ENCODE data around the gene GSC. TPM values are rescaled to one million over a fixed set of nuclear protein-coding genes. Genes with fewer than 3 reads are reported as not detected.

The GSC gene
- total RNA-seq, 2 experiments from 2014 or later = not detected

- no peak overlapping the region for H3K27ac Mint-ChIP-seq
- peaks cover 79% of the 10 kb centered on the region for H3K27me3 Mint-ChIP-seq (ENCODE audit: low read depth)
- peak overlapping the region; percentile 50 for H3K4me3 Mint-ChIP-seq
- CTCF ChIA-PET = no interaction called here
- no peak for DNase-seq
- no peaks in the 10 kb centered on the region for H3K9me3 Mint-ChIP-seq
- intact Hi-C loops (cut with micrococcal nuclease) = loop anchor here (10.0 kb wide), 1 partner anchor 425 kb away; no protein-coding TSS in a partner anchor
- peaks cover 16% of the 10 kb centered on the region for H3K4me1 Mint-ChIP-seq (ENCODE audit: low read depth)
- no peaks in the 10 kb centered on the region for H3K36me3 Mint-ChIP-seq (ENCODE audit: low read depth)
These were observed 387 bp upstream of the GSC start for GRCh38 chr14:94770251-94770749.

- peak; percentile 38 for DNase-seq
- H3K4me3 Mint-ChIP-seq = peak overlapping the region; percentile 45
- no peaks in the 10 kb centered on the region for H3K36me3 Mint-ChIP-seq (ENCODE audit: low read depth)
- H3K4me1 Mint-ChIP-seq (ENCODE audit: low read depth) = peaks cover 13% of the 10 kb centered on the region
- intact Hi-C loops (cut with micrococcal nuclease) = no loop called here
- CTCF ChIA-PET = interaction anchor here (0.9 kb wide), 1 partner anchor 18 kb away, joined by 3 read pairs; no protein-coding TSS in a partner anchor
- H3K27me3 Mint-ChIP-seq (ENCODE audit: low read depth) = peaks cover 74% of the 10 kb centered on the region
- H3K9me3 Mint-ChIP-seq = no peaks in the 10 kb centered on the region
- no peak overlapping the region for H3K27ac Mint-ChIP-seq
These were observed 1.2 kb downstream of the GSC start for GRCh38 chr14:94768521-94769390.

GRCh38 chr14:94768141-94768520 is 1.8 kb downstream of the GSC start:
- Mint-ChIP-seq H3K4me3 (peak overlapping the region; percentile 45), H3K9me3 (no peaks in the 10 kb centered on the region), H3K36me3 (ENCODE audit: low read depth) (no peaks in the 10 kb centered on the region), H3K27ac (no peak overlapping the region), H3K4me1 (ENCODE audit: low read depth) (peaks cover 13% of the 10 kb centered on the region), H3K27me3 (ENCODE audit: low read depth) (peaks cover 71% of the 10 kb centered on the region)
- CTCF ChIA-PET = interaction anchor here (0.9 kb wide), 1 partner anchor 18 kb away, joined by 3 read pairs; no protein-coding TSS in a partner anchor
- no peak for DNase-seq
- intact Hi-C loops (cut with micrococcal nuclease) = no loop called here

GRCh38 chr14:94767321-94767878 is 2.5 kb downstream of the GSC start:
- Mint-ChIP-seq H3K27ac (no peak overlapping the region), H3K9me3 (no peaks in the 10 kb centered on the region), H3K27me3 (ENCODE audit: low read depth) (peaks cover 71% of the 10 kb centered on the region), H3K4me1 (ENCODE audit: low read depth) (peaks cover 13% of the 10 kb centered on the region), H3K4me3 (no peak overlapping the region), H3K36me3 (ENCODE audit: low read depth) (no peaks in the 10 kb centered on the region)
- intact Hi-C loops (cut with micrococcal nuclease) = no loop called here
- no peak for DNase-seq
- CTCF ChIA-PET = interaction anchor here (0.5 kb wide), 1 partner anchor 1291 kb away, joined by 3 read pairs; no protein-coding TSS in a partner anchor

GRCh38 chr14:94764573-94764972 is 5.3 kb downstream of the GSC start:
- H3K4me1 Mint-ChIP-seq (ENCODE audit: low read depth) = peaks cover 9% of the 10 kb centered on the region
- no peak overlapping the region for H3K27ac Mint-ChIP-seq
- H3K4me3 Mint-ChIP-seq = no peak overlapping the region
- peaks cover 62% of the 10 kb centered on the region for H3K27me3 Mint-ChIP-seq (ENCODE audit: low read depth)
- H3K9me3 Mint-ChIP-seq = no peaks in the 10 kb centered on the region
- no peak for DNase-seq
- CTCF ChIA-PET = interaction anchor here (0.6 kb wide), 1 partner anchor 550 kb away, joined by 3 read pairs; no protein-coding TSS in a partner anchor
- no peaks in the 10 kb centered on the region for H3K36me3 Mint-ChIP-seq (ENCODE audit: low read depth)
- intact Hi-C loops (cut with micrococcal nuclease) = no loop called here

GRCh38 chr14:94762431-94762830 is 7.5 kb downstream of the GSC start:
- Mint-ChIP-seq H3K4me1 (ENCODE audit: low read depth) (no peaks in the 10 kb centered on the region), H3K36me3 (ENCODE audit: low read depth) (no peaks in the 10 kb centered on the region), H3K4me3 (no peak overlapping the region), H3K27ac (no peak overlapping the region), H3K9me3 (no peaks in the 10 kb centered on the region), H3K27me3 (ENCODE audit: low read depth) (peaks cover 48% of the 10 kb centered on the region)
- no peak for DNase-seq
- intact Hi-C loops (cut with micrococcal nuclease) = no loop called here
- CTCF ChIA-PET = interaction anchor here (0.7 kb wide), 1 partner anchor 370 kb away, joined by 3 read pairs; no protein-coding TSS in a partner anchor

- no peaks in the 10 kb centered on the region for H3K9me3 Mint-ChIP-seq
- no peak overlapping the region for H3K27ac Mint-ChIP-seq
- H3K4me1 Mint-ChIP-seq (ENCODE audit: low read depth) = no peaks in the 10 kb centered on the region
- CTCF ChIA-PET = interaction anchor here (0.7 kb wide), 1 partner anchor 370 kb away, joined by 3 read pairs; no protein-coding TSS in a partner anchor
- intact Hi-C loops (cut with micrococcal nuclease) = no loop called here
- H3K36me3 Mint-ChIP-seq (ENCODE audit: low read depth) = no peaks in the 10 kb centered on the region
- no peak for DNase-seq
- H3K27me3 Mint-ChIP-seq (ENCODE audit: low read depth) = peaks cover 44% of the 10 kb centered on the region
- no peak overlapping the region for H3K4me3 Mint-ChIP-seq
These were observed 7.9 kb downstream of the GSC start for GRCh38 chr14:94761997-94762377.

- Mint-ChIP-seq H3K27ac (no peak overlapping the region), H3K27me3 (ENCODE audit: low read depth) (peaks cover 40% of the 10 kb centered on the region), H3K4me1 (ENCODE audit: low read depth) (no peaks in the 10 kb centered on the region), H3K4me3 (no peak overlapping the region), H3K36me3 (ENCODE audit: low read depth) (no peaks in the 10 kb centered on the region), H3K9me3 (no peaks in the 10 kb centered on the region)
- intact Hi-C loops (cut with micrococcal nuclease) = no loop called here
- CTCF ChIA-PET = interaction anchor here (0.6 kb wide), 1 partner anchor 611 kb away, joined by 3 read pairs; no protein-coding TSS in a partner anchor
- DNase-seq = no peak
These were observed 8.4 kb downstream of the GSC start for GRCh38 chr14:94761348-94761996.

GRCh38 chr14:94756310-94756882 is 13.5 kb downstream of the GSC start:
- Mint-ChIP-seq H3K36me3 (ENCODE audit: low read depth) (no peaks in the 10 kb centered on the region), H3K27ac (no peak overlapping the region), H3K4me1 (ENCODE audit: low read depth) (no peaks in the 10 kb centered on the region), H3K27me3 (ENCODE audit: low read depth) (peaks cover 12% of the 10 kb centered on the region), H3K9me3 (no peaks in the 10 kb centered on the region), H3K4me3 (no peak overlapping the region)
- intact Hi-C loops (cut with micrococcal nuclease) = no loop called here
- CTCF ChIA-PET = no interaction called here
- DNase-seq = no peak

GRCh38 chr14:94754391-94754942 is 15.4 kb downstream of the GSC start:
- CTCF ChIA-PET = no interaction called here

GRCh38 chr14:94752591-94753436 is 17.1 kb downstream of the GSC start:
- CTCF ChIA-PET = interaction anchor here (0.6 kb wide), 1 partner anchor 406 kb away, joined by 3 read pairs; no protein-coding TSS in a partner anchor
- Mint-ChIP-seq H3K27me3 (ENCODE audit: low read depth) (peaks cover 5% of the 10 kb centered on the region), H3K36me3 (ENCODE audit: low read depth) (no peaks in the 10 kb centered on the region)

More at GRCh38 chr14:94754391-94754942, 15.4 kb downstream of the GSC start:
- intact Hi-C loops (cut with micrococcal nuclease) = no loop called here
- no peak overlapping the region for H3K27ac Mint-ChIP-seq
- no peaks in the 10 kb centered on the region for H3K36me3 Mint-ChIP-seq (ENCODE audit: low read depth)
- H3K27me3 Mint-ChIP-seq (ENCODE audit: low read depth) = peaks cover 5% of the 10 kb centered on the region
- no peak overlapping the region for H3K4me3 Mint-ChIP-seq
- H3K9me3 Mint-ChIP-seq = no peaks in the 10 kb centered on the region
- no peak for DNase-seq
- no peaks in the 10 kb centered on the region for H3K4me1 Mint-ChIP-seq (ENCODE audit: low read depth)

More at GRCh38 chr14:94752591-94753436, 17.1 kb downstream of the GSC start:
- intact Hi-C loops (cut with micrococcal nuclease) = no loop called here
- no peaks in the 10 kb centered on the region for H3K4me1 Mint-ChIP-seq (ENCODE audit: low read depth)
- no peaks in the 10 kb centered on the region for H3K9me3 Mint-ChIP-seq
- H3K4me3 Mint-ChIP-seq = no peak overlapping the region
- no peak overlapping the region for H3K27ac Mint-ChIP-seq
- DNase-seq = no peak

Data from activated naive CD4-positive, alpha-beta T cell treated with anti-CD3 and anti-CD28 coated beads for 36 hours (primary cell).